H1 (cell line): ENCODE measurements around the gene PRKCA. TPM values are rescaled to one million over a fixed set of nuclear protein-coding genes. Genes with fewer than 3 reads are reported as not detected.

Source experiments
- RXRA ChIP-seq: IDR thresholded peaks from 2 replicates; pipeline ENCODE4 v1.6.1; 2011; ENCODE audit warnings: low read depth, mild to moderate bottlenecking, low read length, moderate library complexity; ENCODE audit not compliant: insufficient read depth
- polyA plus RNA-seq, 7 experiments: library from polyadenylated mRNA; depleted of rRNA in 3 of 7; stranded (reverse) in 5 of 7; unstranded in 2 of 7; fragments of >200 nt in 5 of 7; fragments of 200-250 nt in 2 of 7; gene quantifications; 1 replicate in 5 of 7; 2 replicates in 1 of 7; 4 replicates in 1 of 7; pipeline versions ENCODE4 v1.2.1 to v1.2.3, GENCODE V29; 2011 to 2013; ENCODE audit warnings: missing spikeins in 2 of 7, mixed read lengths in 2 of 7
- total RNA-seq: library from RNA; stranded (reverse); fragmentation: NEBNext Ultra II Directional; extraction: Animal tissue kit (Norgen Biotek cat#: 25700); gene quantifications from 2 replicates; pipeline ENCODE4 v1.2.1, GENCODE V29; 2021

PRKCA gene
- total and polyA plus RNA-seq, 2 of the 8 experiments (the other 6 are each of a cell fraction or from before 2014, with no cell fraction given): 5.8 to 17.8 TPM

- no peak for TF ChIP-seq RXRA
- TF ChIP-seq, all 59 proteins: peak for 0
These were observed 113.2 kb downstream of the PRKCA start (continued) for GRCh38 chr17:66415366-66416206.
